GM18519 (cell line): ENCODE measurements around the gene MICAL2.

ENCODE experiments used
- ATAC-seq: cut with Tn5 transposase; IDR thresholded peaks from one replicate; pipeline ENCODE4 v1.9.1; 2021; ENCODE audit warnings: mild to moderate bottlenecking, moderate library complexity; ENCODE audit not compliant: unreplicated experiment, low FRiP score

MICAL2 gene

DNA sequence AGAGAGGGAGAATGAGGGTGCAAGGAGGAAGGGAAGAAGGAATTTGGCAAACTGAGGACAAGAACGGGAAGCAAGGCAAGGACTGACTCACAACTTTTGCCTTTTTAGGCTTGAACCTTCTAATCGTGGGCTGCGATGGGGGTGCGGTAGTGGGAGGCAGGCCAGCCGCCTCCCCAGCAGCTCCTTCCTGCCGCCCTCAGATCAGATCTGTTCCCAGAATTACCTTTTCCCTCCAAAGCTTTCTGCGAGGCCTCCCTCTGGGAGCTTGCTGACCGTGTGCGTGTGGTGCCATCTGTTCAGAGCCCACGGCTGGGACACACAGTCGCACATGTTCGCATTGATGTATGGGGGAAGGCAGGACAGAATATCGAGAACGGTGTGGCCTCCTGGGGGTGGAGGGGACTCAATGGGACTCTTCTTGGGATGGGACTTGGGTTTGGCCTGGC is 180.1 kb downstream of the MICAL2 start:
- no peak for ATAC-seq

DNA sequence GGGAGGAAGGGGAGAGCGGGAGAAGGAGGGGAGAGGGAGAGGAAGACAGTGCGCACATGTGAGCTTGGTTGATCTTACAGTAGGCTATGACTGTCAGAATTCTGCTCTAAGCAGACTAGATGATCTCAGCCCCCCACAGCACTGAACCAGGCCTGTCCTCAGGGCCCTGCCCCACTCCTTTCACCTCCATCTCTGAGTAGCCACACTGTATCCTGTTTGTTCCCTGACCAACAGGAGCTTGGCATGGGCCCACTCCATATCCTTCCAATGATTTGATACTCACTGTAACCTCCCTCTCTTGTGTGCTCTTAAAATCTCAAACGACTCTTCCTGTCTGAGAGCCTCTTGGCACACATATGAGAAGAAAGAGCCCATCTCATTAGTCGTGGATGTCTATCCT is 180.9 kb downstream of the MICAL2 start:
- no peak for ATAC-seq

DNA sequence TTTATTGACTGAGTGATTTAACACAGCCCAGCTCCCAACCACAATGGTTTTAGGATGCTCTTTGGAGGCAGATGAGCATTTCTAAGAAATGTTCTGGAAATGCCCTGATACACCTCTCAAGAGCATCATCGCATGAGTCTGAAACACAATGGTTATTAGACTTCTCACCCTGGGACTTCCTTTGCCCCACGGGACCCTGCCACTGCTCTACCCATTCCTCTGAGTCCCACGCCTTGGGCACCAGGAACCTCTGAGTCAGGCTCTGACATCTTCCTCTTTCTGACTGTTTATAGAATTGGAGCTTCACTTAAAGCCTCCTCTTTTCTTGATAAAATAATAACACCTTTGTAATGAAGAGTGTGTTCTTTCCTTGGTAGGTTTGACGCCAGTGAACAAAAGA is 181.4 kb downstream of the MICAL2 start:
- no peak for ATAC-seq

DNA sequence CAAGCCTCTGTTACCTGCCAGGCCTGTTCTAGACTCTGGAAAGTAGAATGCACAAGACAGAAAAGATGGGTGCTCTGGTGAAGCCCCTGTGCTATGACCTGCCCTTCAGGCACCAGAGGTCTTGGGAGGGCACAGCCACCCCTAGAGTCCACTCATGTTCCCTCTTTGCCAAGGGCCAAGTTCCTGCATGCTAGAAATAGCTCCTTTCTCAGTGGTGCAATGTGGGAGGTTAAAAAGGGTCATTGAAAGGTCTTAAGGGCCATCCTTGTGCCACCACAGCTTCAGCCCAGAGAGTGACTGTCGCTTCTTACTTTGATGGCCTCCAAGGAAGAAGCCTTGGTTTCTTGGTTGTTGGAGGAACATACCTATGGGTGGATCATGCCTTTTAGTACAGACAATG is 182.4 kb downstream of the MICAL2 start:
- ATAC-seq, result no peak

DNA sequence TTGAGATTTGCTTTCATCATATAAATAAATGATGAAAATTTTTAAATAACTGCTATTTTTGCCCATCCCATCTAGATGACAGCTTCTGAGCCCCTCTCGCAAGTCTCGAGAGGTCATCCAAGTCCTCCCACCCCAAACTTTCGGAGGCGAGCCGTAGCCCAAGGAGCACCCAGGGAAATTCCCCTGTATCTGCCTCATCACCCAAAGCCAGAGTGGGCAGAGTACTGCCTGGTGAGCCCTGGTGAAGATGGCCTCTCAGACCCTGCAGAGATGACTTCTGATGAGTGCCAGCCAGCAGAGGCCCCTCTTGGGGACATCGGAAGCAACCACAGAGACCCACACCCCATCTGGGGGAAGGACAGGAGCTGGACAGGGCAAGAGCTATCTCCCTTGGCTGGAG is 183.1 kb downstream of the MICAL2 start:
- ATAC-seq, result no peak

DNA sequence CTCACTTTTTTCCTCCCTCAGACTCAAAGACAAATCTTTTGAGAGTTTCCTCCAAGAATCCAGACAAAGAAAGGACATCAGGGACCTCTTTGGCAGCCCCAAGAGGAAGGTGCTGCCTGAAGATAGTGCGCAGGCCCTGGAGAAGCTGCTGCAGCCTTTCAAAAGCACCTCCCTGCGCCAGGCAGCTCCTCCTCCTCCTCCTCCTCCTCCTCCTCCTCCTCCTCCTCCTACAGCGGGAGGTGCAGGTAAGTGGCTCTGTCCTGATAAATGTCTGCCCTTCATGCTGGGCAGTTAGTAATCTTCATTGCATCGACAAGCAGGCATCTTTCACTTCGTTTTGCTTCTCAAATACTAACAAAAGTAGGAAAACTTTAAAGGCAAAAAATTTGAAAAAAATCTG is 184.2 kb downstream of the MICAL2 start:
- ATAC-seq, result no peak

DNA sequence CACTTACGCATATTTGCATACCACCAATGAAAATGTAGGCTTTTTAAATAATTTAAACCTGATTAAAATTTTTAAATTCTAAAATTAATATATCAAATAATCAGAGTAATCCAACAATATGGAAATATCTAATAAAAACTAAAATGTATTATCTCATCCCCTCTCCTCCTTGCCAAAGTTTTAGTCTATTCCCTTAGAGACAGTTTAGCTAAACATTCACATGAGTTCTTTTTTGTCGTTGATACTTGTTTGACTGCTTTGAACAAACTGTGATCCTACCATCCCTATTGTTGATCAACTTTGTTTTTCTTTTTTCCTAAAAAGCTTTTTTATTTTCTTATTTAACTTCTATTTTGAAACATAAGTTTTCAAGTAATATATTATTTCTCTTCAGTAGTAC is 185.6 kb downstream of the MICAL2 start:
- no peak for ATAC-seq

DNA sequence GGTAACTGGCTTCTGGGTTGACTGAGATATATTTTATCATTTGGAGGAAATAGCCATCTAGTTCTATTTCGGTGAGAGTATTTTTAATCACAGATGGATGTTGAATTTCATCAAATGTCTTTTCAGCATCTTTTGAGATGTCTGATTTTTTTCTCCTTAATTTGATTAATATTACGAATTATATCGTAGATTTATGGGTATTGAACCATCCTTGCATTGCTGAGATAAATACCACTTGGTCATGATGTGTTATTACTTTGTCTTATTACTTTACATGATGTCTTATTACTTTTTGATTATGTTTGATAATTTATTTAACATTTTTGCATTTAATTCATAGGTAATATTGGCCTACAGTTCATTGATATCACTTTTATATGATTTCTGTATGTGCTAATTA is 188.2 kb downstream of the MICAL2 start:
- ATAC-seq, result no peak

DNA sequence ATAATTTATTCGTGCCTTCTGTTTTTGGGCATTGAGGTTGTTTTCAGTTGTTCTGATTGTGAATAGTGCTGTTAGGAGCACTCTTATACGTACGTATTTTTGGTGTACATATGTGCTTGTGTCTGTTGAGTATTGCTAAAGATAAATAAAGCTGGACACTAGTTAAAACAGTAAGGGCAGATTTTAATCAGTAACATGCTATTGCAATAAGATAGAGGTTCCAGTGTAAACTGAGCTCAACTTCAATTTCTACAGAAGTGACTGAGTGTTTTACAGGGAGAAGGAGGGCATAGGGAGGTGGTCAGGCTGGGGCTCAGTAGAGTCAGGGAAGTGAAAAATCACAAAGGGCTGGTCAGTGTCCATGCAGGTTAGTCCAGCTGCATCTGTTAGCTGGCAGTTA is 191.0 kb downstream of the MICAL2 start:
- ATAC-seq, result no peak

DNA sequence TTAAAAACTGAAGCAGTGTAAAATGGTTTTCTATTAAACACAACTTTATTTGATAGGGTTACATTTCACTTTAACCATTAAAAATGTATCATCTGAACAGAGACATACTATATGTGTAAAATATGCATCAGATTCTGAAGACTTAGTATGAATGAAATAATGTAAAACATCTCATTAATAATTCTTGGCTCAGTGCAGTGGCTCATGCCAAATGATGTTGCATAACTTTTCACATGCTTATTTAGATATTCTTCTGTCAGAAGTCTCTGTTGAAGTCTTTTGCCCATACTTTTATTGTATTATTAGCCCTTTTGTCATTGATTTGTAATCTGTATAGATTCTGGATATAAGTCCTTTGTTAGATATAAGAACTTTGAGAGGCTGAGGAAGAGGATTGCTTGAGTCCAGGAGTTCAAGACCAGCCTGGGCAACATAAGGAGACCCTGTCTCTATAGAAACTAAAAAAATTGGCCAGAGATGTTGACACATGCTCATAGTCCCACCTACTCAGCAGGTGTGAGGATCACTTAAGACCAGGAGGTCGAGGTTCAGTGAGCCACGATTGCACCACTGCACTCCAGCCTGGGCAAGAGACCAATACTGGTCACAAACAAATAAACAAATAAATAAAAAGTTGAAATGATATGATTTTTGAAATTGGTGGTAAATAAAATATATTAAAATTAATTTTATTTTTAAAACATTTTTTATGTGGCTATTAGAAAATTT is 193.2 kb downstream of the MICAL2 start:
- ATAC-seq, result no peak

DNA sequence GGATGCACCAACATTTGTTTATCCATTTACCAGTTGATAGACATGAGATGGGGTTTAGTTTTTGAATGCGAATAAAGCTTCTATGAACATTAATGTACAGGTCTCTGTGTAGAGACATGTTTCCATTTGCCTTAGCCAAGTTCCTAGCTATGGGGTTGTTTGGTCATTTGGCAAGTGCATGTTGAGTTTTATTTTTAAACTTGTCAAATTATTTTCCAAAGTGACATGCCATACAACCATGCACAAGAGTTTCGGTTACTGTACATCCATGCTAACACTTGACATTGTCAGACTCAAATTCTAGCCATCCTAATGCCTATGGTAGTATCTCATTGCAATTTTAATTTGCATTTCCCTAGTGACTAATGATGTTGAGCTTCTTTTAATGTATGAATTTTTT is 196.4 kb downstream of the MICAL2 start:
- ATAC-seq, result no peak

DNA sequence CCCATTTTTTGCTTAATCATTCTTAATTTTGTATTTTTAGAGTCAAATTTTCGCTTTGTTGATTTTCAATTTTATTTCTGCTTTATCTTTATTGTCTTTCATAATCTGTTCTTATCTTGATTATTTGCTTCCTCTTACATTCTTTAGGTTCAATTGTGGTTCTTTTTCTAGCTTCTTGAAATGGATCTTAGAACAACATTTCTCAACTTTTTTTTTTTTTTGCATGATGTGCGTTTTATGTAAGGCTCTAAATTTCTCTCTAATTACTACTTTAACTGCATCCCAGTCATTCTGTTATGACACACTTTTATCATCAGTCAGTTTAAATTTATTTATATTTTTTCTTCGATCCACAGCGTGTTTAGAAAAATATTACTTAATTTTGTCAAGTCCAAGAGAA is 201.7 kb downstream of the MICAL2 start:
- ATAC-seq, result no peak
